ENCODE data around the gene BMPR2.
"Not testable (repeated sequence)": the region's sequence is repeated elsewhere in the genome, so short reads cannot be mapped to it uniquely, and the experiment has no call there.

Gene BMPR2

DNA sequence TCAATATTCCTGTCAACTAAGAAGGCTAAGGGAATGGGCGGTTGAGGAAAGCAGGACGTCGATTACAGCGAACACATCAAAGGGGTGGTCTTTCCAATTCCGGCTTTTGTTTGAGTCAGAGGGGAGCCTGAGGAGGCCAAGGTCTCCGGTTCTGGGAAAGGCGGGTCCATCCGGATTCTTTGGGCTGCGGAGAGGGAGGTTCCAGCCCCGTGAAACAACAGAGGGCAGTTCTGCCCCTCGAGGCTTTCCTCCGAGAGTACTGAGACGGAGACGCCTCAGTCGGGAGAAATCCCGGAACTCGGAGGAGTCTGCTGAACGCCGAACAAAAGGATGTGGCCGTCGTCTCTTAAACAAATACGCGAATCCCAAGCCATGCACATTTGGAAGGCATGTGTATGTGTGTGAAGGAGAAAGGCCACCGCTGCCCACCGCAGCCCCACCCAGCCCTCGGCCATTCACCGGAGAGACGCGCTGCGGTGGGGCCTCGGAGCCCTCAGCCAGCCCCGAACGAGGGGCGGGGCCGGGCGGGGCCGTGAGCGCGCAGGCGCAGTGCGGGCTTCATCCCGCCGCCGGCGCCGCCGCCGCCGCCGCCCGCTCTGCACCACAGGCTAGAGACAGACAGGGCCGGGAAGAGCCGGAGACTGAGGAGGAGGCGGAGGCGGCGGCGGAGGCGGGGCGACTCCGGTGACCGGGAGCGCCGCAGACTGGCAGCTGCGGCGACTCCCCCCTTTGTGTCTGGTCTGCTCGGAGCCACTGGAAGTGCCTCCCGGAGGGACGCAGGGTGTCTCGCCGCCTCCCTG is at the start of gene BMPR2:
Gene BMPR2 (plus strand): TSS at position 719 of the 800 bp plus-strand sequence. CDS start 1,148 bp downstream, outside the sequence.
- DNase-seq (ENCODE audit: low read depth): peak; percentile 73

- DNase-seq (ENCODE audit: low read depth): no peak
Measured at GRCh38 chr2:202327858-202328257, 48.3 kb upstream of the BMPR2 start.

- no peak for DNase-seq (ENCODE audit: low read depth)
Measured at GRCh38 chr2:202335791-202336467, 40.2 kb upstream of the BMPR2 start.

GRCh38 chr2:202337151-202337550 is 39.0 kb upstream of the BMPR2 start:
- no peak for DNase-seq (ENCODE audit: low read depth)

- no peak for DNase-seq (ENCODE audit: low read depth)
Measured at GRCh38 chr2:202337706-202338346, 38.3 kb upstream of the BMPR2 start.

GRCh38 chr2:202339071-202339870 is 36.9 kb upstream of the BMPR2 start:
- DNase-seq (ENCODE audit: low read depth): no peak

- DNase-seq (ENCODE audit: low read depth): no peak
Measured at GRCh38 chr2:202344178-202344577, 31.9 kb upstream of the BMPR2 start.

- no peak for DNase-seq (ENCODE audit: low read depth)
Measured at GRCh38 chr2:202346180-202346579, 29.9 kb upstream of the BMPR2 start.

DNA sequence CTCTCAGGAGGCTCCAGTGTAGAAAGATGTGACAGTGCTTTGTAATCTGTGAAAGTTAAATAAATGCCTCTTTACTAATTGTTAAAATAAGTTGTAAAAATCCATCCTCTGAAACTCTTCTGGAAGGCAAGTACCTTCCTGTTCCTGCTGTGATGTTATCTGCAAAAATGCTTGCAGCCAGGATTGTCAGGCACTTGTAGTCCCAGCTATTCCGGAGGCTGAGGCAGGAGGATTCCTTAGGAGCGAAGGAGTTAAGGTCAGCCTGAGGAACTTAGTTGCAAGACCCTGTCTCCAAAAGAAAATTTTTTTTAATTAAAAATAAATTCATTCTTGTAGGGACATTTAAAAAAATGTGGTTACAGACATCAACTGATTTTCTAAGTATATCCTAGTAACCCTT is 22.7 kb upstream of the BMPR2 start:
- DNase-seq (ENCODE audit: low read depth): no peak

GRCh38 chr2:202355993-202356505 is 20.1 kb upstream of the BMPR2 start:
- DNase-seq (ENCODE audit: low read depth): no peak

- not testable (repeated sequence) for DNase-seq (ENCODE audit: low read depth)
Measured at GRCh38 chr2:202358924-202359323, 17.2 kb upstream of the BMPR2 start.

DNA sequence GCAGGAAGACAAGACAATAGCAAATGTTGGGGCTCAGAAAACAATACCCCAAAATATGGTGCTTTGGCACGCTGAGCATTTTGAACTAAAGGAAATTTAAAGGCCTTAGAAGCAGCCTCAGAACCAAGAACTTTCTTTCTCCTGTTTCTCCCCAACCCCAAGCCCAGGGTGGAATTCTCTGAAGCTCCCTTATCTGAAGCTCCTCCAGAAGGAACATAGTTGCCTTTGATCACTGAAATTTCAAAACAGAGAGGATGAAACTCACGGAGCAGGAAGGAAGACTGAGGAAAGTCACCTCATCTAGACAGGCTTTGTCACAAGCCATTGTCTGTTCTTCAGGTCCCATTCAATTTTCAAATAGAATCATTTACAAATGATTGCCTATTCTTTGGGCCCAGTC is 15.5 kb upstream of the BMPR2 start:
- DNase-seq (ENCODE audit: low read depth): no peak

DNA sequence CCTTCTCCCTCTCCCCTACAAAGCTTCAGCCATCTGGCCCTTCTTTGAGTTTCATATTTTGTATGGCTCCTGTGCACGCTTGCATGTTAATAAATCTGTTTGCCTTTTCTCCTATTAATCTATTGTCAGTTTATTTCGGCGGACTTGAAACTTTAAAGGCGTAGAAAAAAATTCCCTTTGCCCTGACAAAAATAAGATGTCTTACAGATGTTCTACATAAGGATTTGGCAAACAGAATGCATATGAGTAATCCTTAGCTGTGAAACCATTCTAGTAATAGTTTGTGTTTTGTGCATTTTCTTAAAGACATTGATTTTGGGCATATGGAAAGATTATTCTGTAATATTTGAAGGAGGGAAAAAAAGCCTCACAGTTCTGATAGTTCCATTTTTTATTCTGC is 15.0 kb upstream of the BMPR2 start:
- DNase-seq (ENCODE audit: low read depth): no peak

DNA sequence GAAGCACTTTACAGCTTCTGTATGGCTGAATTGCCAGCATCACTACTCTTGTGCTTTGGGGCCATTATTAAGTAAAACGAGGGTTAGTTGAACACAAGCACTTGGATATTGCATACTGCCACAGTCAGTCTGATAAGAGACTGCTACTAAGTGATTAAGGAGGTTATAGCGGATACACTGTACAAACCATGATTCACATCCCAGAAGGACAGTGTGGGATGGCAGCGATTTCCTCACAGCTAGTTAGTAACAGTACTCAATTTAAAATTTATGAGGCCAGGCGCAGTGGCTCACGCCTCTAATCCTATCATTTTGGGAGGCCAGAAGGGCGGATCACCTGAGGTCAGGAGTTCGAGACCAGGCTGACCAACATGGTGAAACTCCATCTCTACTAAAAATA is 2.6 kb upstream of the BMPR2 start:
- no peak for DNase-seq (ENCODE audit: low read depth)

GRCh38 chr2:202374383-202374782 is 1.7 kb upstream of the BMPR2 start:
- DNase-seq (ENCODE audit: low read depth): not testable (repeated sequence)

DNA sequence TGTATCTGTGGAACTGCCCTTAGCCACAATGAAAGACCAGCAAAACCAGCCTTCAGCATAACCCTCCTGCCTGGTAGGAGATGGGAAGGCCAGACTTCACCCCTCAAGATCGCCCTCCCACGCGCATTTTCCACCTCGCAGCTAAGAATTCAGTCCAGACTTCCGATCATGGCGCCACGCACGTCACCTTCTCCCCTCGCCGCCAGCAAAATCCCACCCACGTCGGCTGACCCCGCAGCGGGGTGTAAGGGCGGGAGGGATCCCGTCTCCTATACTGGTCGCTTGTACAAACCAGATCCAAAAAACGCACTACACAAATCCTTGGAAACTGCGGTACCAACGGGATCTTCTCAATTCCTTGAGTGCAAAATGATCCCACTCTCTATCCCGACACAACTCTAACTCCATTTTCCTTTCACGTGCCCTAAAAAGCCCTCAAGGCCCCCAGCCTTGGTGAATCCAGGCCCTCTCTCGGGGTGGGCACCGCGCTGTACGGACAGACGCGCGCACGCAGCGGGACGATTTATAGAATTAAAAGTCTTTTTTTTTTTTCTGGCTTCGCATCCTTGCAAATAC is 1.0 kb upstream of the BMPR2 start:
- DNase-seq (ENCODE audit: low read depth): peak; percentile 24

DNA sequence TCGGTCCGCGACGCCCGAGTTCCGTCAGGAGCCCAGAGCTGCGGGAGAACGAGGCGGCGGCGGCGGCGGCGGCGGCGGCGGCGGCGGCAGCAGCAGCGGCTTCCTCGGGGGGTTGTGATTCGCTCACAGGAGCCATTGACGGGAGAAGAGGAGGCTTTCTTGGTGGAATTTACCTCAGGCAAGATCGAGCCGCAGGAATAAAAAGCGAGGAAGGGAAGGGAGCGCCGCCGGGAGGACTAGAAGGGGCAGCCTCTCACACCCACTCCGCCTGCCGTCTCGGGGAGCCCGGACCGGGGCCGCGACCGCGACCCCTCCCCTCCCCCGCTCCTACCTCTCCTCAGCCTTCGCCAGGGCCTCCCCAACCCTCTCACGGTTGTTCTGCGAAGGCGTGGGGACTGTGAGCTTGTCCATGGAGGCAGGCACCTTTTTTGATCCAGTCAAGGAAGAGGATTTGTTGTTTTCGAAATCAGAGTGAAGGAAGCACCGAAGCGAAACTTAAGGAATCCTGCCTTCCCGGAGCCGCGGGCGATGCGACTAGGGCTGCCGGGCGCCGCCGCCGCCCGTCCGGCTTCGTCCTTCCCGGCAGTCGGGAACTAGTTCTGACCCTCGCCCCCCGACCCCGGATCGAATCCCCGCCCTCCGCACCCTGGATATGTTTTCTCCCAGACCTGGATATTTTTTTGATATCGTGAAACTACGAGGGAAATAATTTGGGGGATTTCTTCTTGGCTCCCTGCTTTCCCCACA is 506 bp downstream of the BMPR2 start:
- DNase-seq (ENCODE audit: low read depth): no peak

DNA sequence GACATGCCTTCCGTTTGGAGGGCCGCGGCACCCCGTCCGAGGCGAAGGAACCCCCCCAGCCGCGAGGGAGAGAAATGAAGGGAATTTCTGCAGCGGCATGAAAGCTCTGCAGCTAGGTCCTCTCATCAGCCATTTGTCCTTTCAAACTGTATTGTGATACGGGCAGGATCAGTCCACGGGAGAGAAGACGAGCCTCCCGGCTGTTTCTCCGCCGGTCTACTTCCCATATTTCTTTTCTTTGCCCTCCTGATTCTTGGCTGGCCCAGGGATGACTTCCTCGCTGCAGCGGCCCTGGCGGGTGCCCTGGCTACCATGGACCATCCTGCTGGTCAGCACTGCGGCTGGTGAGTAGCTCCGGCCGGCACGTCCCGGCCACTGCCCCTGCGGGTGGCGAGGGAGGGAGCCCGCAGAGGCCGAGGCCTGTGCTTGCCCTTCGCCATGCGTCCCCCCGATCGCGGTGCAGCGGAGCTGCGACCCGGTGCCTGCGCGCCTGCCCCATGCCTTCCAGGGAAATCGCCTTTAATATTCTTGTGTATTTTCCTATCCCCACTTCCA is 1.2 kb downstream of the BMPR2 start:
- DNase-seq (ENCODE audit: low read depth): no peak

GRCh38 chr2:202378001-202378400 is 1.9 kb downstream of the BMPR2 start:
- DNase-seq (ENCODE audit: low read depth): no peak

DNA sequence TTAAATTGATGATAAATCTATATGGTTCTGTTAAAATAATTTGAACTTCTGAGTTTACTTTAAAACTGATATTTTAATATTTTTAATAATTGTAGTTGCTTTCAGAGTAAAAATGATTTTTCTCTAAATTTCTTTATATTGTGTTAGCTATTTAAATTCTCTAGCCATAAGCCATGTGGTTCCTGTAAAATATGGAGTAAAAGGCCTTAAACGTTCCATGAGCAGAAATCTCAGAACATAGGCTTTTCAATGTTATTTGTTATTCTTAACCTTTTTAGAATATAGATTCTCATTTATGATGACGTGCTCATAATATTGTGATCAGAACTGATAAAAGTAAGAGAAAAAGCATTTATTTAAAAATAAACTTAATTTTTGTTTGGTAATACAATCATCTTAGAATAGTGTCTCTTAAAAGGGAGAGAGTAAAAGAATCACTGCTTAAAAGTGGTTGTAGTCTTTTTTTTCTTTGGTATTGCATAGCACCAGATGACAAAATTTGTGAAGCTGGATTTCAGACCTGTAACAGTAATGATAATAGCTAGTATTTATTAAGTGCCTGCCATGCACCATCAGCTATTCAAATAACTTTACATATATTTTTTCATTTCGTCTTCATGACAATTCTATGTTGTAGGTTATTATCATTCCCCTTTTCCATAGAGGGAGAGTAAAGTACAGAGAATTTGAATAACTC is 2.7 kb downstream of the BMPR2 start:
- no peak for DNase-seq (ENCODE audit: low read depth)

Measured in stimulated activated CD8-positive, alpha-beta memory T cell treated with anti-CD3 and anti-CD28 coated beads, Interleukin-4, amount 100 ng/mL, for 24 hours (primary cell).